Neutrophil (primary cell): ENCODE results near the gene PSMC5.

Experiments
- H3K27ac ChIP-seq: fragments of 200-600 bp; sonication (generic); 2 replicates; pipeline ENCODE4 v1.5.1; 2016; ENCODE audit warnings: mild to moderate bottlenecking, moderate library complexity
- H3K27me3 ChIP-seq: fragments of 200-600 bp; sonication (generic); 2 replicates; pipeline ENCODE4 v1.6.0; 2016; ENCODE audit warnings: mild to moderate bottlenecking
- H3K36me3 ChIP-seq: fragments of 200-600 bp; sonication (generic); 2 replicates; pipeline ENCODE4 v1.5.1; 2017
- H3K4me1 ChIP-seq, 2 experiments: fragments of 200-600 bp in 1 of 2; sonication (generic) in 1 of 2; 1 replicate in 1 of 2; 2 replicates in 1 of 2; pipeline versions ENCODE4 v1.5.1 to v1.6.1; 2013 to 2016; ENCODE audit warnings: low read depth in 1 of 2, low read length in 1 of 2, mild to moderate bottlenecking in 1 of 2, moderate library complexity in 1 of 2; ENCODE audit not compliant: control insufficient read depth in 1 of 2, insufficient read depth in 1 of 2
- H3K4me3 ChIP-seq, 2 experiments: fragments of 200-600 bp in 1 of 2; sonication (generic) in 1 of 2; 1 replicate in 1 of 2; 2 replicates in 1 of 2; pipeline ENCODE4 v1.5.1; 2013 to 2016; ENCODE audit warnings: low read depth in 1 of 2, low read length in 1 of 2, mild to moderate bottlenecking in 1 of 2, moderate library complexity in 1 of 2
- H3K9me3 ChIP-seq: fragments of 200-600 bp; sonication (generic); 2 replicates; pipeline ENCODE4 v1.5.1; 2016
- CTCF ChIP-seq: fragments of 200-600 bp; sonication (generic); IDR thresholded peaks from 2 replicates; pipeline ENCODE4 v1.5.1; 2016; ENCODE audit warnings: antibody characterized with exemption

PSMC5 gene

GRCh38 chr17:63800783-63801182 lies 26.4 kb upstream of the PSMC5 start:
- no peak for TF ChIP-seq CTCF
- H3K9me3 ChIP-seq, result no peaks in the 10 kb centered on the region
- peaks cover 96% of the 10 kb centered on the region for H3K36me3 ChIP-seq
- no peak overlapping the region for H3K4me3 ChIP-seq
- H3K27ac ChIP-seq, result no peak overlapping the region
- no peaks in the 10 kb centered on the region for H3K4me1 ChIP-seq
- no peaks in the 10 kb centered on the region for H3K27me3 ChIP-seq

- no peak overlapping the region for H3K27ac ChIP-seq
- no peaks in the 10 kb centered on the region for H3K9me3 ChIP-seq
- H3K36me3 ChIP-seq, result peaks cover 97% of the 10 kb centered on the region
These were observed 22.9 kb upstream of the PSMC5 start for GRCh38 chr17:63804328-63804727.

GRCh38 chr17:63805591-63805990 lies 21.6 kb upstream of the PSMC5 start:
- no peak for TF ChIP-seq CTCF
- H3K4me3 ChIP-seq, result no peak overlapping the region
- H3K27me3 ChIP-seq, result no peaks in the 10 kb centered on the region
- peaks cover 97% of the 10 kb centered on the region for H3K36me3 ChIP-seq
- no peaks in the 10 kb centered on the region for H3K4me1 ChIP-seq
- no peaks in the 10 kb centered on the region for H3K9me3 ChIP-seq
- no peak overlapping the region for H3K27ac ChIP-seq

More at GRCh38 chr17:63804328-63804727, 22.9 kb upstream of the PSMC5 start:
- no peaks in the 10 kb centered on the region for H3K4me1 ChIP-seq
- no peak overlapping the region for H3K4me3 ChIP-seq
- TF ChIP-seq CTCF, result no peak
- no peaks in the 10 kb centered on the region for H3K27me3 ChIP-seq

- Histone ChIP-seq H3K36me3 (peaks cover 99% of the 10 kb centered on the region), H3K4me1 (no peaks in the 10 kb centered on the region), H3K27ac (no peak overlapping the region), H3K4me3 (no peak overlapping the region), H3K27me3 (no peaks in the 10 kb centered on the region), H3K9me3 (no peaks in the 10 kb centered on the region)
- no peak for TF ChIP-seq CTCF
These were observed 17.3 kb upstream of the PSMC5 start for GRCh38 chr17:63809970-63810369.

- Histone ChIP-seq H3K27ac (no peak overlapping the region), H3K27me3 (no peaks in the 10 kb centered on the region), H3K4me1 (peaks cover 21 to 24% of the 10 kb centered on the region in 2 experiments), H3K36me3 (peaks cover 99% of the 10 kb centered on the region), H3K9me3 (no peaks in the 10 kb centered on the region), H3K4me3 (no peak overlapping the region)
- no peak for TF ChIP-seq CTCF
These were observed 11.1 kb upstream of the PSMC5 start for GRCh38 chr17:63816123-63816522.

GRCh38 chr17:63816669-63817068 lies 10.6 kb upstream of the PSMC5 start:
- peaks cover 26 to 30% of the 10 kb centered on the region in 2 experiments for H3K4me1 ChIP-seq
- H3K27ac ChIP-seq, result no peak overlapping the region
- no peaks in the 10 kb centered on the region for H3K9me3 ChIP-seq
- no peak overlapping the region for H3K4me3 ChIP-seq
- H3K36me3 ChIP-seq, result peaks cover 99% of the 10 kb centered on the region
- no peaks in the 10 kb centered on the region for H3K27me3 ChIP-seq
- no peak for TF ChIP-seq CTCF
